ENCODE results near the gene OR56A1.
A peak's percentile ranks its signal among the peaks of the same experiment; 100 is the strongest.
"Not testable (repeated sequence)": the region's sequence is repeated elsewhere in the genome, so short reads cannot be mapped to it uniquely, and the experiment has no call there.

OR56A1 gene, protein sequence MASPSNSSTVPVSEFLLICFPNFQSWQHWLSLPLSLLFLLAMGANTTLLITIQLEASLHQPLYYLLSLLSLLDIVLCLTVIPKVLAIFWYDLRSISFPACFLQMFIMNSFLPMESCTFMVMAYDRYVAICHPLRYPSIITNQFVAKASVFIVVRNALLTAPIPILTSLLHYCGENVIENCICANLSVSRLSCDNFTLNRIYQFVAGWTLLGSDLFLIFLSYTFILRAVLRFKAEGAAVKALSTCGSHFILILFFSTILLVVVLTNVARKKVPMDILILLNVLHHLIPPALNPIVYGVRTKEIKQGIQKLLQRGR

DNA sequence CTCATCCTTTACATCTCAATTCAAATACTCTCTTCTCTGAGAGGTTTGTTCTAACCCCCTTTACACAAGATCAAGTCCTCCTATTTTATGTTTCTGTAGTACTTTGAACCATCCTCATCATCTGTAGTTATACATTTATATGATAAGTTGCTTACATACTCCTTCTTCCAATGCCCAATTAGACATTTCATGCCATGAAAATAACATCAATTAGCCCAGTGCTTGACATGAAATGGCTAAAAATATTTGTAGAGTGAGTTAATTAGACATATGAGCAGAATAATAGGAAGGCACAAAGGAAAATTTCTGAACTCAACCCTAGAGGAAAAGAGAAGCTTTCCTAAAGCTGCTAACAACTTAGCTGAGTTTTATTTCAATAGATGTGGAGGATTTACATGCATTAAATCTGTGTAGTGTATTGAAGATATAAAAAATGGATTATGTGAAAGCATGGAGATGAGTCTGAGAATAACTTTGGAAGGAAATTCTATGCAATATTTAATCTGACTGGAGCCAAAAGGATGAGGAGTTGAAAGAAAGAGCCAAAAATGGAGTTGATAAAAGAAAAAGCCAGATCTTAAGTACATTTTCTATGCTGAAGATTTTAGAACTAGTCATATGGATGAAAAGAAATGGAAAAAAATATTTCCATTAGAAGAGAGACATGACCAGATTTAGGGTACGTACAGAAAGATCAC is at the start of gene OR56A1:
TSS of gene OR56A1 (minus strand) at position 51 of the 698 bp plus-strand sequence. CDS start 3,066 bp downstream, outside the sequence.
- no peak for DNase-seq (ENCODE audit: low read depth, low spot score)

DNA sequence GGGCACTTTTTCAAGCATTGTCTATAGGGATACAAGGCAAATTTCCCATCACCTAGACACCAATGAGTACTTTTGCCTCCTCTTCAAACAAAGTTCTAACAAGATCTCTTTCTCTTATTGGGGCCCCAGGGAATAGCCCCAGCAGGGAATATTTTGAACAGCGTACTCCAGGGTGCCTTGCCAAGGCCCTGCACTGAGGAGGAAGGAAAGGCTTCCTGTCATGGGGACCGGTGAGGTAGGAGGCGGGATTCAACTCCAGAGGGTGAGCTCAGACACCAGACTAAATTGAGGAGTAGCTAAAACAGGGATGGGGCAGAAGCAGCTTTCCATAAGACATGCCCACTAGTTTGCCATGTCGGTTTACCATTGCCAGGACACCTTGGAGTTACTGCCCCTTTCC is 48.9 kb upstream of the OR56A1 start:
- no peak for DNase-seq (ENCODE audit: low read depth, low spot score)

DNA sequence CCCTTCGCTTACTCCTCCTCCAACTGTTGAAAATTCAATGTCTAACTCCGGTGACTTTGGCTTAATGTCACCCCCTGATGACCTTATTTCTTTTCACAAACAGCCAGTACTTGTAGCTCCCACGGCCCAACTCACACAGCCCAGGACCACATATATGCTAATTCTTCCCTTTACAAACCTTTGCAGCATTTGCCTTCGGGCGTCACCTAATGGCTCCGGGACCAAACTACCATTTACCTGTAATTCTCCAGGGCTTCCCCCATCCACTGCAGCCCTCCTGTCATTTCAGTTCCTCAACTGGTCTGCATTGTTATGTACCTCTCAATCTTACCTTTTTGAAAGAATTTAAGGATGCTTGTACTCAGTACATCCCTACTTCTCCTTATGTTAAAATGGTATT is 47.2 kb upstream of the OR56A1 start:
- no peak for DNase-seq (ENCODE audit: low read depth, low spot score)

DNA sequence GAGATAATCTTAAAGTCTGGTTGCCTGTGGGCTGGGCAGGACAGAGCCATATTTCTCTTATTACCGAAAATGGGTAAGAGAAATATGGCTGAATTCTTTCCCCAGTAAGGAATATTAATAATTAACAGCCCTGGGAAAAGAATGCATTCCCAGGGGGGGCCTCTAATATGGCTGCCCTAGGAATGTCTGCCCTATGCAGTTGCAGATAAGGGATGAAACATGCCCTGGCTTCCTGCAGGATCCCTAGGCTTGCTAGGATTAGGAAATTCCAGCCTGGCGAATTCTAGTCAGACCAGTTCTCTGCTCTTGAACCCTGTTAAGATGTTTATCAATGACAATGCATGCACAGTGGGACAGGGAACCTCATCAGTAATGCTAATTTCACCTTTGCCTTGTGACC is 45.9 kb upstream of the OR56A1 start:
- not testable (repeated sequence) for DNase-seq (ENCODE audit: low read depth, low spot score)

DNA sequence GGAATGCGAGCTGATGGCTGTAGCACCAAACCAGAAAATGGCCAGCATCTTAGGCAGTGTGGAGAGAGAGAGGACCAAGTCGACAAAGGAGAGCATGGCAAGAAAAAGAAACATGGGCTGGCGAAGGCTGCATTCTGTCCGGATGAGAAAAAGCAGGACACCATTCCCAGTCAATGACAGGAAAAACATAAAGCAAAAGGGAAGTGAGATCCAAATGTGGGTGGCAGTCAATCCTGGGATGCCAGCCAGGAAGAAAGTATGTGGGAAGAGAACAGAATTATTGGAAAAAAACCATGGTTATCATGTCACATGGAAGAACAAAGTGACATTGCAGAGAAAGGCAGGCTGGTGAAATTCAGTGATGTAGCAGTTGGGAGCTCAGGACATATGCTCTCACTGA is 36.9 kb upstream of the OR56A1 start:
- no peak for DNase-seq (ENCODE audit: low read depth, low spot score)

DNA sequence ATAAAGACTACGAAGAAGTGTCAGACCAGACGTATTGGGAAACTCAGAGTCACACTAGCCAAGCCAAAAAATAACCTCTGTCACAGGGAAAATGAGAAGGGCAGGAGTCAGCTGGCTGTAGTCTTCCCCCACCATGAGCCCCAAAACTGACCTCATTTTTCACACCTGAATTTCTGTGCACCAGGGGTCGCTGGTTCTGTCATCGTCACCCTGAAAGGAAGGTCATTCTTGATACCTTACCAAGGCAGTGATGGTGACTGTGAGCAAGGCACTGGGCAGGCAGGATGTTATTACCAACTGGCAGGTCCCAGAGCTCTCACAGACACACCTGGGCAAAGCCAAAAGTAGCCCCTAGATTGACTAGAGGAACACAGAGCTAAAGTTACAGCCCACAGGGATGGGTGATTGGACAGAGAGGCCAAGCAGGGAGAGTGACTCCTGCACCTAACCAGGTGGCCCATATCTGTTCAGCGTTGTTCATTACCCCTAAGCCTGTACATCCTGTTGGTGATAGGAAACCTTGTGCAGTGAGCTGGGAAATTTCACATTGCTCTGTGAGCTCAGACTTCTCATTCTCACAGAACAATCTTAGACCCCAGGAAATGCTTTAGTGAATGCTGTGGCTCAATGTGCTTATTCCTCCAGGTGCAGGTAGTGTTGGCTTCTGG is 32.3 kb upstream of the OR56A1 start:
- no peak for DNase-seq (ENCODE audit: low read depth, low spot score)

DNA sequence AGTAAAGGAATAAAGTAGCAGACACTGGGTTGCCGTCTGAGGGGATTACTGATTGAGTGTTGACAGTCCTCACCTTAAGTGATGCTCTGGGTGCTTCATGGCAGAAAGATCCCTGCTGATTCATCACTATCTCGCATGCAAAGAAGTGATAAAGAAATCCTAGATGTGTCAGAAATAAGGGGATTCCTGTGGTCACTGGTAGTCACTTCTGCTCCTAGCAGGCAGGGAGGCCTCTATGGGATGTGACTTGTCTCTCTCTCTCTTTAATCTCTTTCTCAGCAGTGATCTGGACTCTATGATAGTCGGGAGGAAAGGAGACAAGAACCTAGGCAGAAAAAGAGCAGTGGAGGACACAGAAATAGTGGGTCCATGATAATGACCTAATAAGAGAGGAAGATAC is 30.9 kb upstream of the OR56A1 start:
- DNase-seq (ENCODE audit: low read depth, low spot score) = no peak

DNA sequence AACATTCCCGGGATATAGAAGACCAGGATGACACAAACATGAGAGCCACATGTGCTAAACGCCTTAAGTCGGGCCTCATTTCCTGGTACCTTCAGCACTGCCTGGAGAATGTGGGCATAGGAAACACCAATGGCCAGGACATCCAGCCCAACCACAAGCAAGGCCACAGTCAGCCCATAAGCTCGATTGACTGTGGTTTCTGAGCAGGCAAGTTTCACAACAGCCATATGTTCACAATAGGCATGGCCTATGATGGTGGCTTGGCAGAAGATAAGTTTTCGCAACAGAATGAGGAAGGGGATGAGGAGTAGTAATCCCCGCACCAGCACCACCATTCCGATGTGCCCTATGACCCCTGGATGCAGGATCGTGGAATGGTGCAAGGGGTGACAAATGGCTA is 26.9 kb upstream of the OR56A1 start:
- DNase-seq (ENCODE audit: low read depth, low spot score) = no peak

DNA sequence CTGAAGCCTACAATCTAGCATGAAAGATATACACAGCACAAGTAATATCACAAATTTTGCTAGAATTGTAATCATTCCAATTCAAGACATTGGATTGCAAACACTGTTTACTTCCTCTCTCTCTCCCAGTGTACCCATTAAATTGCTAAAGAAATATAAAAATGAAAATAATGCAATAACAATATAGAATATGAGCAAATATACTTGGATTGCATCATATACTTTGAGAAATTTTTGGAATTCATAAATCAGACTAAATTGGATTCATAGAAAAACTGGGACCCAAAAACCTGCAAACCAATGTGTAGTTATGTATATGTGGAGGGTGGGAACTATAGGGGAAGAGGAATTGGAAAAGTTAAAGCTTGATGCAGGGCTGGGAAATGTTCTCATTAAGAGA is 25.0 kb upstream of the OR56A1 start:
- DNase-seq (ENCODE audit: low read depth, low spot score) = no peak

DNA sequence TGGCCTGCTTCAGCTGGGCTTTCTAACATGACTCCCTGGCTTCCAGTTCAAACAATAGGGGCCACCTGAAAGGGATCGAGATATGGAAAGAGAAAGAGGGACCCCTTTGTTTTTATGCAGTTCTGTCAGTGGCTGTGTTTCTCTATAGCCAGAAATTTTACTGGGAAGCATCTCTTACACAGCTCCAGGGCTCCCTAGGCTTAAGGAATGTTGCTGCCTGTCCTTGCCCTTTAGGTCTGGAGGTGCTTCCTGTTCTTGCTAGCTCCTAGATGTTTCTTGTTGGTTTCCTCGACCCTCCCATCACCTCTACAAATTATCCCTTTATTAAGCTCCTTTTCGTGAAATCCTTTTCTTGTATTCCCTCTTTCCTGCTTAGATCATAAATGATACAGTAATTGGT is 21.8 kb upstream of the OR56A1 start:
- DNase-seq (ENCODE audit: low read depth, low spot score) = no peak

DNA sequence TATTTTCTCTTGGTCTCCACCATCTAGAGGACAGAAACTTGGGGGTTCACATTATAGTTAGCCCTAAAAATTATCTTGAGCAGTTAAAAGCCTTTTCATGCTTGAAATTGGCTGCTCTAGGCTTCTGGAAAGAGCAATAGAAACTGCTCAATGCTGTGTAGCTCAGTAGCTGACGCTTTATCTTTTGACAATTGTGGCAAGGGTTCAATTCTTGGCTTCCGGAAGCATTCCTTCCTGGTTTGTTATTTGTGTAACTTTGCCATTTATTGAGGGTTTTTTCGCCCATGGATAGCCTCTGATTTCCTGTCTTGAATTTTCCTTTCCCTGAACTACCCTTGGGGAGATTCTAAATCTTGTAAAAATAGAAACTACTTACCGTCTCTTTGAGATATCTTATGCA is 10.3 kb upstream of the OR56A1 start:
- DNase-seq (ENCODE audit: low read depth, low spot score) = no peak

DNA sequence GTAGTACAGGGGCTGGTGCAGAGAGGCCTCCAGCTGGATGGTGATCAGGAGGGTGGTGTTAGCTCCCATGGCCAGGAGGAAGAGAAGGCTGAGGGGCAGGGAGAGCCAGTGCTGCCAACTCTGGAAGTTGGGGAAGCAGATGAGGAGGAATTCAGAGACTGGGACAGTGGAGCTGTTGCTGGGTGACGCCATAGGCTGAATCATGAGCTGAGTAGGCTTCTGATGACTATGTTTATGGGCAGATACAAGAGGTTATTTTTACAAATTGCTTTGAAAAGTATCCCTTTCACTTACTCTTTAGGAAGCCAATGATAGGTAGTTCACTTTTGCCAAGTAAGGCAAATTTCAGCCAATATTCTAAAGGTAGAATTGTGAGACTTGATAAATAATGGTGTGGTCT is 3.1 kb downstream of the OR56A1 start:
- DNase-seq (ENCODE audit: low read depth, low spot score) = no peak

DNA sequence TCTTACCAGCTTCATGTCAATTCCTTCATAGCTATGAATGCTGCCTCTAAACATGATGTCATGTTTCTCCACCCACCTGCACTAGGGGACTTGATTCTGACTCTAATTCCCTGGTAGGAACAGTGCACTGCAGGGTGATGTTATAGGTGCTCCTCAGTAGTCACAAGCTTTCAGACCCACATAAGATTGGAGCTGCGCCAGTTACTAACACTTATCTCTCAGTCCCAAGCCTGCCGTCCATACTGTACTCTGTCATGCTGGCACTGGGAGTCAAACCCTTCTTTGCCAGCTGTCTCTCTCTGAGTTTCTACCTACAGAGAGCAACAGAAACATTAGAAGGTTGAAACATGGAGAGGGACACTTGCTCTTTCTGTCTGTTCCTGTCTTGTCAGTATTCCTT is 5.5 kb downstream of the OR56A1 start:
- no peak for DNase-seq (ENCODE audit: low read depth, low spot score)

DNA sequence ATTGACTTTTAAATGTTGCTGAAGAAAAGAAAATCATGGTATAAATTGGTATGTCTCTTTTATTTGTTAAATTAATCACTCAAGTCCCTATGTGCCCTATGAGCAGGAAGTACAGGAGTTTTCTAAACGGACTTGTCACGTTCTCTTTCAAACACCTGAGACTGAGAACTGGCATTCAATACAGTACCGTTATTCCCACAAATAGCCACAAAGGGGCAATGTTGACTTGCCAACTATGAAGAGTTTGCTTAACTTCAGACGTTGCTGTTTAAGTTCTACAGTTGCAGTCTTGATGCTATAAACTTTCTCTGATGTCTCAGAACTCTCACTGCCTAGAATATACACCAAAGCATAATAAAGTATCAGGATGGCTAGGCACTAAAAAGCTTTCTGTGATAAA is 7.6 kb downstream of the OR56A1 start:
- DNase-seq (ENCODE audit: low read depth, low spot score) = peak; percentile 20

DNA sequence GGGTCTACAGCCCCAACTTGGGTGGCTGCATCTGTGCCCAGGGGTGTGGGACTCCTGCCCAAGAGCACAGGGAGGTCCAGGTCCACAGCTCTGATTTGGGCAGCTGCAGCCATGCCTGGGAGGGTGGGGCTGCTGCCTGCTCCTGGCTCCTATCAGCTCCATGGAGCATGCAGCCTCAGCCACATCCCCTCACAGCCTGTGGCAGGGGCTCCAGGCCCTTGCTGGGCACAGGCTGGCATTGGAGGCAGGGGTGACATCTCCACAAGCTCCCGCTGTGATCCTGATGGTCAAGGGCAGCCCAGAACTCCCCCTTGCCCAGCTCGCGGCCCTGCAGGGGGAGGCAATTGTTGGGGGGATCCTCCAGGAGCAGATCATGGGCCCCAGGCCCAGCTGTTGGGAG is 17.5 kb downstream of the OR56A1 start:
- no peak for DNase-seq (ENCODE audit: low read depth, low spot score)

DNA sequence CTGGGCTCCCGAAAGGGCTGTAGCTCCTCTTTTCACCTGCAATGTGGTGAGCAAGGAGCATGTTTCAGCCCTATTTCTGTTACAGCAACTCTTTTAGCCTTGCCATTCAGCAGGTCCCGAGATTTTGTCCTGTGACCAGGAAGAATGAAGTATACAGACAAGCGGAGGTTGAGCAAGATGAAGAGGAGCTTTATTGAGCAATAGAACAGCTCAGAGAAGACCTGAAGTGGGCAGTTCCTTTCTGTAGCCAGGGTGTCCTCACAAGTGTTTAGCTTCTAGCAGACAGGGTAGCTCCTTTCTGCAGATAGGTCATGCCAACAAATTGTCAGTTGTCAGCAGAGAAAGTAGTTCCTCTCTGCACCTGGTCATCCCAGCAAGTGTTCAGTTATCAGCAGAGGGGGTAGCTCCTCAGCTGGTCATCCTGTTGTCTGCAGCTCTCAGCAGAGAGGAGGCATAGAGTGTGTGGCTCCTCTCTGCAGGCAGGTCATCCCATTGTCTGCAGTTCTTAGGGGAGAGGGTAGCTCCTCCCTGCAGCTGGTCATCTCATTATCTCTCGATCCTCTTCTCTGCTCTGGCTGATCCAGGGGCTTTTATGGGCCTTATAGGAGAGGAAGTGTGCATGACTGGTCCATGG is 18.4 kb downstream of the OR56A1 start:
- no peak for DNase-seq (ENCODE audit: low read depth, low spot score)

DNA sequence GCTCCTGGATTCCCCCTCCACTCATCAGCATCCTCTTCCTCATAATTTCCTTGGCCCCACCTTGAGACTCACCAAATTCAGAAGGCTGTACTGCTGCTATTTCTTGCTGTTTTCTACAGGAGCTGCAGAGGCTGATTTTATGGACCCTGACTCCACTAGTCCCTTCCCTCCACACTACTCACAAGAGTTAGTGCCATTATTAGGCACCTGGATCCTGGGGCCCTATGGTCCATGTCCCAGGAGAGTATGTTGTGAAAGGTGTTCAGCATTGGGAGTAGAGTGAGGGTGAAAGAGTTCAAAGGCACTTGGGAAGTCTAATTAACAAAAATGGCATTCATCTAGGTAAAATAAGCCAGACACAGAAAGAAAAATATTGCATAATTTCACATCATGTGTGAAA is 23.7 kb downstream of the OR56A1 start, which contains the start of gene OR56A4:
TSS of gene OR56A4 (minus strand) at position 101 of the 400 bp plus-strand sequence. CDS start 3,954 bp downstream, outside the sequence.
- DNase-seq (ENCODE audit: low read depth, low spot score) = no peak

DNA sequence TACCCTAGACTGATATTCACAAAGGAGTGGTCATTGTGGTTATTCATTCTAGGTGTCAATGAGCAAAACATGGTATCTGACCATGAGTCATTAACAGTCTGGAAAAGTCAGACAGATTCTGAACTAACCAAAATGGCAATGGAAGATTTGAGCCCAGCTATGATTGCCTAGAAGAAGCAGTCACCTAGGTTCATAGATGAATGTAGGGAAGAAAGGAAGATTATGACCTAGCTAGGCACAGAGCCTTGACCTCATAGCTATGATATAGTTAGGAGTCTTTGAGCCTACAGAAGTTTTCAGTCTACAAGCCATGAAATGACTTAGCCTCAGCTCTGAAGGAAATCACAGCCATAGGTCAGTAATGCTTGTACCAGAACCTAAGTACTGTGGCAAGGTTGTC is 24.2 kb downstream of the OR56A1 start:
- no peak for DNase-seq (ENCODE audit: low read depth, low spot score)

DNA sequence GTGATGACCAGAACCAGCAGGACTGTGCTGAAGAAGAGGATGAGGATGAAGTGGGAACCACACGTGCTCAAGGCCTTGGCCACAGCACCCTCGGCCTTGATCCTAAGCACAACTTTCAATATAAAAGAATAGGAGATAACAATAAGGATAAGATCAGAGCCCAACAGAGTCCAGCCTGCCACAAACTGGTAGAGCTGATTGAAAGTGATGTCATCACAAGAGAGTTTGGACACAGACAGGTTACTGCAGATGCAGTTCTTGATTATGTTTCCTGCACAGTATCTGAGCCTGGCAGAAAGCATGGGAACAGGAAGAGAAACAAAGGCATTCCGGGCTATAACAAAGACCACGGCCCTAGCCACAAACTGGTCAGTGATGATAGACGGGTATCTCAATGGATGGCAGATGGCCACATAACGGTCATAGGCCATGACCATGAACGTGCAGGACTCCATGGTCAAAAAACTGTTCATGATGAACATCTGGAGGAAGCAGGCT is 28.3 kb downstream of the OR56A1 start:
- DNase-seq (ENCODE audit: low read depth, low spot score) = no peak

DNA sequence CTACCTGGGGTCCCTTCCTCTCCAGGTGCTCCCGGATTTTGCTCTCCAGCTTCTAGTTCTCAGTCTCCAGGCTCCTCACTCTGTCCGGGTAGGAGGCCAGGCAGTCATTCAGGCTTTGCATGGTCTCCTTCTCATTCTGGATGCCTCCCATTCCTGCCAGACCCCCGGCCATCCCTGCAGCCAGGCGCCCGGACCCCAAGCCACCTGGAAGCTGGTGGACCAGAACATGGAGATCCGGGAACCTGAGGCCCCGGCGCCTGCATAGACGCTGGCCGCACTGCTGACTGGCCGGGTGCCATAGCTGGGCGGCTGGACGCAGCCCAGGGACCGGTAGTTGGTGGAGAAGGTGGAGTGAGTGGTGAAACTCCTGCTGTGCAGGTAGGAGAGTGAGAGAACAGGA is 35.8 kb downstream of the OR56A1 start:
- no peak for DNase-seq (ENCODE audit: low read depth, low spot score)

DNA sequence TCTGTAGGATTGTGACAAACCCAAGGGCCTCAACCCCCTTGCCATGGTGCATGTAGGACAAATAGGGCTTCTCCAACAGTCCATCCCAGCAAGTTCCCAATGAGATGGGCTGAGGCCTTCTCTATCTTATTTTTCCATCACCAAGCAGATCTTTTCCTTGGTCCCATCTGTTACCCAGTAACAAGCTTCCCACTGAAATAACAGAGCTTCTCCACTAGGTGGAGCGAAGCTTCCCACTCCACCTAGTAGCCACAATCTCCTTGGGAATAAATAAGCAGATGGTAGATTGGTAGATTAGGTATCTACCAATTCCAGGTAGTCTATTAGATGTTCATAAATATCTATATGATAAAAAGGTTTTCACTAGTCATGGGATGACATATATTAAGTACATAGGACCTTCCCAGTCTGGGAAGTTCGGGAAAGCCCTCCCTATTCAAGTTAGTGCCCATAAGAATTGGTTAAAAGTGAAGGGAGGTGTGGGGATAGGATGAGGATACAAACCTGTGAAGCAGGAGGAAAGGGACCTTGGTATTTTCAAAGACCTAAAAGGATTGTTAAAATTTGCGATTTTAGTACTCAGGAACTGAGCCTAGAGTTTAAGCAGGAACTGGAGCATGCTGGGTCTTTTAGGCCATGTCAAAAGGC is 37.8 kb downstream of the OR56A1 start:
- DNase-seq (ENCODE audit: low read depth, low spot score) = peak; percentile 23

DNA sequence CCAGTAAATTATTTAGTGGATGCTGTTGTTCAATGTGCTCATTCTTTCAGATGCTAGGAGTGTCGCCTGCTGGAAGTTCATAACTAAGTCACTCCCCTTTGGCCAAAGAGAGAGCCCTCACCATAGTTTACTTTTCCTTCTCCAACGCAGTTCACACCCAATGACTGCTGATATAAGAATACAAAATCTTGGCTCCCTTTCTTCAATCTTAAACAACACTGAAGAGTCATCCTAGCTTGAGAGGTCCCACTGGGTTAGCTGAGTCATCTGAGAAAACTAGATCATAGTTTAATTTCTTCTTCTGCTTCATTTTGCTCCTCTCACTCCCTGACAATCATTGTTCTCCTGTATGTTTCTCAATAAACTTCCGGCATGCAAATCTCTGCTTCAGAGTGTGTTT is 38.4 kb downstream of the OR56A1 start:
- DNase-seq (ENCODE audit: low read depth, low spot score) = no peak
